Skeletal muscle tissue (tissue), 4 donors: ENCODE results near the gene SCAMP1. TPM values are rescaled to one million over a fixed set of nuclear protein-coding genes. Genes with fewer than 3 reads are reported as not detected.

Experiments
- H3K27ac ChIP-seq: one replicate; pipeline ENCODE4 v1.7.0; 2013; ENCODE audit warnings: mild to moderate bottlenecking, low read depth, low read length, inconsistent platforms
- H3K27me3 ChIP-seq, 3 donors: one replicate each; pipeline ENCODE4 v1.7.0; 2013; ENCODE audit warnings: low read length in 3 of 3; ENCODE audit not compliant: control insufficient read depth in 3 of 3, insufficient read depth in 3 of 3
- H3K36me3 ChIP-seq, 3 donors: one replicate each; pipeline ENCODE4 v1.7.0; 2013; ENCODE audit warnings: low read length in 3 of 3; ENCODE audit not compliant: control insufficient read depth in 3 of 3, insufficient read depth in 3 of 3
- H3K4me1 ChIP-seq, 3 donors: one replicate each; pipeline ENCODE4 v1.7.0; 2013; ENCODE audit warnings: low read length in 3 of 3, mild to moderate bottlenecking in 3 of 3; ENCODE audit not compliant: control insufficient read depth in 3 of 3, insufficient read depth in 3 of 3
- H3K4me3 ChIP-seq, 3 donors: one replicate each; pipeline ENCODE4 v1.7.0; 2013; ENCODE audit warnings: low read length in 3 of 3
- H3K9ac ChIP-seq, 3 donors: one replicate each; pipeline ENCODE4 v1.7.0; 2013; ENCODE audit warnings: low read length in 3 of 3, mild to moderate bottlenecking in 3 of 3, moderate library complexity in 2 of 3, low read depth in 1 of 3
- H3K9me3 ChIP-seq, 3 donors: one replicate each; pipeline ENCODE4 v1.7.0; 2013; ENCODE audit warnings: low read length in 3 of 3; ENCODE audit not compliant: control insufficient read depth in 3 of 3
- total RNA-seq: library from RNA; depleted of rRNA; stranded (reverse); fragments of >200 nt; gene quantifications from one replicate; pipeline ENCODE4 v1.2.3, GENCODE V29; 2014
- donor health status: Osteomylitis.

Gene SCAMP1
- total RNA-seq, 1 donor from 2014 or later: 45.4 TPM

GRCh38 chr5:78486218-78486617, 125.8 kb downstream of the SCAMP1 start:
- peak overlapping the region; percentile 7 for H3K27ac ChIP-seq
- peaks cover 0 to 8% (median 5%) of the 10 kb centered on the region in 3 donors for H3K4me1 ChIP-seq
- H3K27me3 ChIP-seq: no peaks in the 10 kb centered on the region
- H3K4me3 ChIP-seq: no peak overlapping the region
- H3K9ac ChIP-seq: no peak overlapping the region
- H3K9me3 ChIP-seq: no peaks in the 10 kb centered on the region
- peaks cover 0 to 19% (median 4%) of the 10 kb centered on the region in 3 donors for H3K36me3 ChIP-seq

GRCh38 chr5:78487846-78488245, 127.4 kb downstream of the SCAMP1 start:
- Histone ChIP-seq H3K4me3 (no peak overlapping the region), H3K36me3 (peaks cover 0 to 17% (median 4%) of the 10 kb centered on the region in 3 donors), H3K9me3 (no peaks in the 10 kb centered on the region), H3K4me1 (peaks cover 0 to 8% (median 5%) of the 10 kb centered on the region in 3 donors), H3K27me3 (no peaks in the 10 kb centered on the region), H3K27ac (no peak overlapping the region), H3K9ac (no peak overlapping the region)

GRCh38 chr5:78490709-78491485, 130.5 kb downstream of the SCAMP1 start:
- H3K36me3 ChIP-seq: peaks cover 0 to 17% (median 4%) of the 10 kb centered on the region in 3 donors
- H3K27me3 ChIP-seq: no peaks in the 10 kb centered on the region
- no peaks in the 10 kb centered on the region for H3K9me3 ChIP-seq
- no peak overlapping the region for H3K4me3 ChIP-seq
- H3K9ac ChIP-seq: no peak overlapping the region
- peaks cover 0 to 8% (median 0%) of the 10 kb centered on the region in 3 donors for H3K4me1 ChIP-seq
- H3K27ac ChIP-seq: no peak overlapping the region

GRCh38 chr5:78492224-78492623, 131.8 kb downstream of the SCAMP1 start:
- Histone ChIP-seq H3K27me3 (no peaks in the 10 kb centered on the region), H3K9me3 (no peaks in the 10 kb centered on the region), H3K27ac (no peak overlapping the region), H3K9ac (no peak overlapping the region), H3K4me1 (peaks cover 0 to 5% (median 0%) of the 10 kb centered on the region in 3 donors), H3K4me3 (no peak overlapping the region), H3K36me3 (peaks cover 0 to 17% (median 4%) of the 10 kb centered on the region in 3 donors)

GRCh38 chr5:78492650-78493049, 132.2 kb downstream of the SCAMP1 start:
- H3K4me1 ChIP-seq: peaks cover 2 to 4% (median 3%) of the 10 kb centered on the region in 3 donors
- no peaks in the 10 kb centered on the region for H3K27me3 ChIP-seq
- no peak overlapping the region for H3K27ac ChIP-seq
- H3K4me3 ChIP-seq: no peak overlapping the region
- H3K36me3 ChIP-seq: peaks cover 0 to 13% (median 4%) of the 10 kb centered on the region in 3 donors
- no peaks in the 10 kb centered on the region for H3K9me3 ChIP-seq
- no peak overlapping the region for H3K9ac ChIP-seq

GRCh38 chr5:78495800-78496199, 135.4 kb downstream of the SCAMP1 start:
- no peaks in the 10 kb centered on the region for H3K9me3 ChIP-seq
- no peak overlapping the region for H3K27ac ChIP-seq
- H3K4me3 ChIP-seq: no peak overlapping the region
- H3K9ac ChIP-seq: no peak overlapping the region
- peaks cover 5 to 12% (median 6%) of the 10 kb centered on the region in 3 donors for H3K4me1 ChIP-seq
- H3K27me3 ChIP-seq: no peaks in the 10 kb centered on the region
- no peaks in the 10 kb centered on the region for H3K36me3 ChIP-seq

- H3K27me3 ChIP-seq: no peaks in the 10 kb centered on the region
- no peak overlapping the region for H3K9ac ChIP-seq
- no peak overlapping the region for H3K4me3 ChIP-seq
- no peaks in the 10 kb centered on the region for H3K9me3 ChIP-seq
- H3K4me1 ChIP-seq: peaks cover 6 to 12% (median 8%) of the 10 kb centered on the region in 3 donors
- H3K36me3 ChIP-seq: no peaks in the 10 kb centered on the region
- no peak overlapping the region for H3K27ac ChIP-seq
Observed at GRCh38 chr5:78496373-78496772, 136.0 kb downstream of the SCAMP1 start.

- no peaks in the 10 kb centered on the region for H3K27me3 ChIP-seq
- peaks cover 6 to 14% (median 12%) of the 10 kb centered on the region in 3 donors for H3K4me1 ChIP-seq
- no peaks in the 10 kb centered on the region for H3K36me3 ChIP-seq
- H3K27ac ChIP-seq: no peak overlapping the region
- no peak overlapping the region for H3K9ac ChIP-seq
- H3K9me3 ChIP-seq: no peaks in the 10 kb centered on the region
- H3K4me3 ChIP-seq: no peak overlapping the region
Observed at GRCh38 chr5:78497573-78498533, 137.4 kb downstream of the SCAMP1 start.

- H3K4me1 ChIP-seq: peaks cover 11 to 19% (median 19%) of the 10 kb centered on the region in 3 donors
- H3K9ac ChIP-seq: no peak overlapping the region
- no peaks in the 10 kb centered on the region for H3K36me3 ChIP-seq
- no peaks in the 10 kb centered on the region for H3K9me3 ChIP-seq
- no peaks in the 10 kb centered on the region for H3K27me3 ChIP-seq
- no peak overlapping the region for H3K4me3 ChIP-seq
- no peak overlapping the region for H3K27ac ChIP-seq
Observed at GRCh38 chr5:78499485-78499884, 139.1 kb downstream of the SCAMP1 start.
